Upper lobe of left lung (tissue), 4 donors: ENCODE results near the gene WDR35.

Source experiments
- POLR2A ChIP-seq, 4 donors: fragments of 450-650 bp; IDR thresholded peaks; one replicate each; pipeline ENCODE4 v1.5.1; 2016 to 2017; ENCODE audit warnings: antibody characterized with exemption in 4 of 4, mild to moderate bottlenecking in 2 of 4
- POLR2AphosphoS5 ChIP-seq, 2 donors: sonication (generic); formaldehyde crosslinking; IDR thresholded peaks; one replicate each; pipeline ENCODE4 v1.5.1; 2017; ENCODE audit warnings: antibody characterized with exemption in 2 of 2
- TF ChIP-seq, protein P1 (sequence below), 6 experiments: fragments of 450-650 bp in 4 of 6; fragments of 200-600 bp in 2 of 6; sonication (generic) in 2 of 6; IDR thresholded peaks; one replicate each; pipeline ENCODE4 v1.5.1; 2016 to 2019; ENCODE audit warnings: antibody characterized with exemption in 6 of 6

DNA sequence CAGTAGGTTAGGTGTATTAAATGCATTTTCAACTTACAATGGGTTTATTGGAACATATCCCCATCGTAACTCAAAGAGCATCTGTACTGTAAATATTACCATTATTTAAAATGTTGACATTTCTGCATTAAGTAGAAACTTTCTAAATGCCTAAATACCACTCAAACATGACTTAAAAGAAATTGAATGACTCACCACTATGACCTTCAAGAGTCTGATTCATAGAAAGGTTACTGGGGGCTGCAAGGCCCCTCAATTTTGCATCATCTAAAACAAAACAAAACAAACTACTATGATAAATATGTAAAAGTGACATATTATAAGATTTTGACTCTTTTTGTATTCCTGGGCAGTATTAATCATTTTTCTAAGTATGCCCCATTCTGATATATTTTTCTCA, 7.6 kb downstream of the WDR35 start:
- no peak for TF ChIP-seq POLR2A (IDR thresholded peaks at IDR 0.05)
- TF ChIP-seq, protein P1, sequence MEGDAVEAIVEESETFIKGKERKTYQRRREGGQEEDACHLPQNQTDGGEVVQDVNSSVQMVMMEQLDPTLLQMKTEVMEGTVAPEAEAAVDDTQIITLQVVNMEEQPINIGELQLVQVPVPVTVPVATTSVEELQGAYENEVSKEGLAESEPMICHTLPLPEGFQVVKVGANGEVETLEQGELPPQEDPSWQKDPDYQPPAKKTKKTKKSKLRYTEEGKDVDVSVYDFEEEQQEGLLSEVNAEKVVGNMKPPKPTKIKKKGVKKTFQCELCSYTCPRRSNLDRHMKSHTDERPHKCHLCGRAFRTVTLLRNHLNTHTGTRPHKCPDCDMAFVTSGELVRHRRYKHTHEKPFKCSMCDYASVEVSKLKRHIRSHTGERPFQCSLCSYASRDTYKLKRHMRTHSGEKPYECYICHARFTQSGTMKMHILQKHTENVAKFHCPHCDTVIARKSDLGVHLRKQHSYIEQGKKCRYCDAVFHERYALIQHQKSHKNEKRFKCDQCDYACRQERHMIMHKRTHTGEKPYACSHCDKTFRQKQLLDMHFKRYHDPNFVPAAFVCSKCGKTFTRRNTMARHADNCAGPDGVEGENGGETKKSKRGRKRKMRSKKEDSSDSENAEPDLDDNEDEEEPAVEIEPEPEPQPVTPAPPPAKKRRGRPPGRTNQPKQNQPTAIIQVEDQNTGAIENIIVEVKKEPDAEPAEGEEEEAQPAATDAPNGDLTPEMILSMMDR (IDR thresholded peaks at IDR 0.05), result no peak
- no peak for TF ChIP-seq POLR2AphosphoS5 (IDR thresholded peaks at IDR 0.05)
